WTC11 (cell line): ENCODE results near the gene TNXB. TPM values are rescaled to one million over a fixed set of nuclear protein-coding genes. Genes with fewer than 3 reads are reported as not detected.

ENCODE experiments used
- ATAC-seq: fragments of 200-7000 bp; cut with Tn5 transposase; 2 replicates; pipeline ENCODE4 v1.10.0; 2021; ENCODE audit warnings: mild to moderate bottlenecking, moderate library complexity
- CTCF ChIA-PET: fragments of 300-600 bp; sonication (Branson Sonifier 250); formaldehyde crosslinking; loops from one replicate; lab custom pipeline; 2021; ENCODE audit warnings: antibody characterized with exemption; lab: Charles Lee
- POLR2A ChIA-PET: fragments of 350-600 bp; sonication (Branson Sonifier 250); formaldehyde crosslinking; loops from one replicate; lab custom pipeline; 2021; ENCODE audit warnings: antibody characterized with exemption; lab: Charles Lee
- DNase-seq: peaks from one replicate; pipeline ENCODE4 v3.0.0; 2021; ENCODE audit warnings: low spot score
- H3K27ac Mint-ChIP-seq: 2 replicates; pipeline ENCODE4 v1.8.0; 2021; ENCODE audit warnings: mixed read lengths
- H3K27me3 Mint-ChIP-seq: 2 replicates; pipeline ENCODE4 v1.8.0; 2021; ENCODE audit warnings: low read depth, mild to moderate bottlenecking, moderate library complexity, mixed read lengths
- H3K36me3 Mint-ChIP-seq: 2 replicates; pipeline ENCODE4 v1.8.0; 2021; ENCODE audit warnings: mixed read lengths
- H3K4me1 Mint-ChIP-seq: 2 replicates; pipeline ENCODE4 v1.8.0; 2022; ENCODE audit warnings: mixed read lengths
- H3K4me3 Mint-ChIP-seq: 2 replicates; pipeline ENCODE4 v1.8.0; 2021; ENCODE audit warnings: mild to moderate bottlenecking, moderate library complexity, mixed read lengths
- H3K9me3 Mint-ChIP-seq: 2 replicates; pipeline ENCODE4 v1.8.0; 2021; ENCODE audit warnings: mixed read lengths
- IRF2 ChIP-seq: sonication (generic); formaldehyde crosslinking; IDR thresholded peaks from 2 replicates; pipeline ENCODE4 v1.8.0; 2022; ENCODE audit warnings: low read depth, missing genetic modification reagents, borderline replicate concordance
- ZNF121 ChIP-seq: sonication (generic); formaldehyde crosslinking; IDR thresholded peaks from 2 replicates; pipeline ENCODE4 v1.8.0; 2023; ENCODE audit warnings: missing genetic modification reagents
- ZNF416 ChIP-seq: fragments of 250-450 bp; sonication (Bioruptor Pico); IDR thresholded peaks from 2 replicates; pipeline ENCODE4 v1.9.0; 2021; ENCODE audit warnings: mild to moderate bottlenecking, inconsistent platforms
- ZNF423 ChIP-seq: fragments of 250-450 bp; sonication (Bioruptor Pico); IDR thresholded peaks from 2 replicates; pipeline ENCODE4 v2.1.2; 2022; ENCODE audit warnings: mild to moderate bottlenecking, moderate library complexity
- total RNA-seq: library from RNA; stranded (reverse); gene quantifications from 3 replicates; pipeline ENCODE4 v1.2.3, GENCODE V29; 2021
- TF ChIP-seq, protein P1 (sequence below): sonication (generic); formaldehyde crosslinking; IDR thresholded peaks from 2 replicates; pipeline ENCODE4 v1.8.1; 2023; ENCODE audit warnings: mild to moderate bottlenecking, missing genetic modification reagents, moderate library complexity
- TF ChIP-seq, protein P2 (sequence below): sonication (generic); formaldehyde crosslinking; IDR thresholded peaks from 2 replicates; pipeline ENCODE4 v1.8.0; 2022; ENCODE audit warnings: missing genetic modification reagents
- TF ChIP-seq, protein P3 (sequence below): sonication (generic); formaldehyde crosslinking; IDR thresholded peaks from 2 replicates; pipeline ENCODE4 v1.8.1; 2022; ENCODE audit warnings: mild to moderate bottlenecking, missing genetic modification reagents, moderate library complexity, borderline replicate concordance
- TF ChIP-seq, protein P4 (sequence below): fragments of 200-600 bp; IDR thresholded peaks from 2 replicates; pipeline ENCODE4 v1.8.0; 2022; ENCODE audit warnings: antibody characterized with exemption
- TF ChIP-seq, protein P5 (sequence below): fragments of 250-450 bp; sonication (Bioruptor Pico); IDR thresholded peaks from 2 replicates; pipeline ENCODE4 v1.8.0; 2021; ENCODE audit warnings: mild to moderate bottlenecking
- TF ChIP-seq, protein P6 (sequence below): fragments of 250-450 bp; sonication (Bioruptor Pico); IDR thresholded peaks from 2 replicates; pipeline ENCODE4 v1.9.0; 2021; ENCODE audit warnings: mild to moderate bottlenecking
- TF ChIP-seq, protein P7 (sequence below): fragments of 250-450 bp; sonication (Bioruptor Pico); IDR thresholded peaks from 2 replicates; pipeline ENCODE4 v1.9.0; 2021; ENCODE audit warnings: mild to moderate bottlenecking, borderline replicate concordance

The TNXB gene
- total RNA-seq, 1 experiment from 2014 or later = 6.4 TPM

DNA sequence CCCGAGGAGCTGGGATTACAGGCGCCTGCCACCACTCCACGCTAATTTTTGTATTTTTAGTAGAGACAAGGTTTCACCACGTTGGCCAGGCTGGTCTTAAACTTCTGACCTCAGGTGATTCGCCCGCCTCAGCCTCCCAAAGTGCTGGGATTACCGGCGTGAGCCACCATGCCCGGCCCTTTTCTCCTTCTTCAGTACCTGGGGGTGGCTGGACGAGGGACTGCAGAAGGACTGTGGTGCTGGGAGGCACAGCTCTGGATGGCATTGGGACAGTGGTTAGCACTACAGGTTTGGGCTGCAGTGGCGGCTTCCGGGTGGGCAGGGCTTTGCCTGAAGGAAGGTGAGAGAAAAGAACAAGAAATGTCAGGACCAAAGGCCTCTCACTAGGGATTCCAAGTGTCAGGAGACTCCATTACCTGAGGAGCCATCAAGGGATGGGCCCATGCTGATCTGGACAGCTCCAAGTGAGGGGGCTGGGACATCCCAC is 11.5 kb upstream of the TNXB start (continued):
- TF ChIP-seq, protein P1, sequence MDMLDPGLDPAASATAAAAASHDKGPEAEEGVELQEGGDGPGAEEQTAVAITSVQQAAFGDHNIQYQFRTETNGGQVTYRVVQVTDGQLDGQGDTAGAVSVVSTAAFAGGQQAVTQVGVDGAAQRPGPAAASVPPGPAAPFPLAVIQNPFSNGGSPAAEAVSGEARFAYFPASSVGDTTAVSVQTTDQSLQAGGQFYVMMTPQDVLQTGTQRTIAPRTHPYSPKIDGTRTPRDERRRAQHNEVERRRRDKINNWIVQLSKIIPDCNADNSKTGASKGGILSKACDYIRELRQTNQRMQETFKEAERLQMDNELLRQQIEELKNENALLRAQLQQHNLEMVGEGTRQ (CRISPR knock-in tag) = no peak
- TF ChIP-seq, protein P2, sequence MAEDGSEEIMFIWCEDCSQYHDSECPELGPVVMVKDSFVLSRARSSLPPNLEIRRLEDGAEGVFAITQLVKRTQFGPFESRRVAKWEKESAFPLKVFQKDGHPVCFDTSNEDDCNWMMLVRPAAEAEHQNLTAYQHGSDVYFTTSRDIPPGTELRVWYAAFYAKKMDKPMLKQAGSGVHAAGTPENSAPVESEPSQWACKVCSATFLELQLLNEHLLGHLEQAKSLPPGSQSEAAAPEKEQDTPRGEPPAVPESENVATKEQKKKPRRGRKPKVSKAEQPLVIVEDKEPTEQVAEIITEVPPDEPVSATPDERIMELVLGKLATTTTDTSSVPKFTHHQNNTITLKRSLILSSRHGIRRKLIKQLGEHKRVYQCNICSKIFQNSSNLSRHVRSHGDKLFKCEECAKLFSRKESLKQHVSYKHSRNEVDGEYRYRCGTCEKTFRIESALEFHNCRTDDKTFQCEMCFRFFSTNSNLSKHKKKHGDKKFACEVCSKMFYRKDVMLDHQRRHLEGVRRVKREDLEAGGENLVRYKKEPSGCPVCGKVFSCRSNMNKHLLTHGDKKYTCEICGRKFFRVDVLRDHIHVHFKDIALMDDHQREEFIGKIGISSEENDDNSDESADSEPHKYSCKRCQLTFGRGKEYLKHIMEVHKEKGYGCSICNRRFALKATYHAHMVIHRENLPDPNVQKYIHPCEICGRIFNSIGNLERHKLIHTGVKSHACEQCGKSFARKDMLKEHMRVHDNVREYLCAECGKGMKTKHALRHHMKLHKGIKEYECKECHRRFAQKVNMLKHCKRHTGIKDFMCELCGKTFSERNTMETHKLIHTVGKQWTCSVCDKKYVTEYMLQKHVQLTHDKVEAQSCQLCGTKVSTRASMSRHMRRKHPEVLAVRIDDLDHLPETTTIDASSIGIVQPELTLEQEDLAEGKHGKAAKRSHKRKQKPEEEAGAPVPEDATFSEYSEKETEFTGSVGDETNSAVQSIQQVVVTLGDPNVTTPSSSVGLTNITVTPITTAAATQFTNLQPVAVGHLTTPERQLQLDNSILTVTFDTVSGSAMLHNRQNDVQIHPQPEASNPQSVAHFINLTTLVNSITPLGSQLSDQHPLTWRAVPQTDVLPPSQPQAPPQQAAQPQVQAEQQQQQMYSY (CRISPR knock-in tag) = no peak
- TF ChIP-seq, protein P3, sequence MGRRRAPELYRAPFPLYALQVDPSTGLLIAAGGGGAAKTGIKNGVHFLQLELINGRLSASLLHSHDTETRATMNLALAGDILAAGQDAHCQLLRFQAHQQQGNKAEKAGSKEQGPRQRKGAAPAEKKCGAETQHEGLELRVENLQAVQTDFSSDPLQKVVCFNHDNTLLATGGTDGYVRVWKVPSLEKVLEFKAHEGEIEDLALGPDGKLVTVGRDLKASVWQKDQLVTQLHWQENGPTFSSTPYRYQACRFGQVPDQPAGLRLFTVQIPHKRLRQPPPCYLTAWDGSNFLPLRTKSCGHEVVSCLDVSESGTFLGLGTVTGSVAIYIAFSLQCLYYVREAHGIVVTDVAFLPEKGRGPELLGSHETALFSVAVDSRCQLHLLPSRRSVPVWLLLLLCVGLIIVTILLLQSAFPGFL = no peak
- no peak for TF ChIP-seq ZNF423 (CRISPR knock-in tag)

DNA sequence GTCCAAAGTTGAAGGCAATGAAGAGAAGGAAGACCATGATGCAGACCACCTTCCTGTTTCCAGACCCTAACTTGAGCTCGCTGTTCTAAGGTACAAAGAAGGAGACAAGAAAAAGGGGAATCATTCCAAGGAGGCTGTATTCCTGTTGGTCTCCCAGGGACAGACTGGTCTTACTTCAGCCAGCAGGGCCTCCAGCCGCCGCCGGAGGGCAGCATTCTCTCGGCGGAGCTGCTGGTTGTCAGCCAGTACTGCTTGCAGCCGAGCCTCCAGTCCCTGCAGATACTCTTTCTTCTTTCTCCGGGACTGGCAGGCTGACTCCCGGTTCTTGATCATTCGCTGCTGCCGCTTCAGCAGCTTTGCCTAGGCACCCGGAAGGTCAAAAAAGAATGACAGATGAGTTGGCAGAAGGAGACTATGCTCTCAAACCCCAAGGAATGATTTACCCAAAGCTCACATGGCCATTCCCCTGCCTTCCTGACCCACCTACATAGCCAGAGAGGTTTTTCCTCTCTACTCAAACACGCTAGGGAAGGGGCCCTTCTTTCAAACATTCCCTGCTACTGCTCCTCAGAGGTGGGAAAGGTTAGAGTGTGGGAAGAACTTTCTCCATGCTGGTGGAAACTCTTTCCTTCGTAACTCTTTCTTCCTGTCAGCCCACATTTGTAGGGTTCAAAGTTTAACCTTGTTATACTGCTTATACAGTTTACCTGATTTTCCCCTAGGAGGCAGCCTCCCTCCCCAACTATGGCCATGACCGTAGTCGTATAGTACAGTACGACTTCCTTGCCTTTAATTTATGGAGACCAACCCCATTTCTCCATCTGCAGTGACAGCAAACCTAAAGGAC is 9.9 kb upstream of the TNXB start:
- Mint-ChIP-seq H3K9me3 (no peaks in the 10 kb centered on the region), H3K36me3 (peaks cover 36% of the 10 kb centered on the region), H3K4me1 (no peaks in the 10 kb centered on the region), H3K27me3 (no peaks in the 10 kb centered on the region), H3K4me3 (no peak overlapping the region), H3K27ac (peak overlapping the region; percentile 81; the same call in 1 of the 2 replicates)
- TF ChIP-seq, protein P4, sequence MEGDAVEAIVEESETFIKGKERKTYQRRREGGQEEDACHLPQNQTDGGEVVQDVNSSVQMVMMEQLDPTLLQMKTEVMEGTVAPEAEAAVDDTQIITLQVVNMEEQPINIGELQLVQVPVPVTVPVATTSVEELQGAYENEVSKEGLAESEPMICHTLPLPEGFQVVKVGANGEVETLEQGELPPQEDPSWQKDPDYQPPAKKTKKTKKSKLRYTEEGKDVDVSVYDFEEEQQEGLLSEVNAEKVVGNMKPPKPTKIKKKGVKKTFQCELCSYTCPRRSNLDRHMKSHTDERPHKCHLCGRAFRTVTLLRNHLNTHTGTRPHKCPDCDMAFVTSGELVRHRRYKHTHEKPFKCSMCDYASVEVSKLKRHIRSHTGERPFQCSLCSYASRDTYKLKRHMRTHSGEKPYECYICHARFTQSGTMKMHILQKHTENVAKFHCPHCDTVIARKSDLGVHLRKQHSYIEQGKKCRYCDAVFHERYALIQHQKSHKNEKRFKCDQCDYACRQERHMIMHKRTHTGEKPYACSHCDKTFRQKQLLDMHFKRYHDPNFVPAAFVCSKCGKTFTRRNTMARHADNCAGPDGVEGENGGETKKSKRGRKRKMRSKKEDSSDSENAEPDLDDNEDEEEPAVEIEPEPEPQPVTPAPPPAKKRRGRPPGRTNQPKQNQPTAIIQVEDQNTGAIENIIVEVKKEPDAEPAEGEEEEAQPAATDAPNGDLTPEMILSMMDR = peak; percentile 67
- no peak for TF ChIP-seq ZNF416 (CRISPR knock-in tag)
- ATAC-seq (peak; percentile 89), DNase-seq (peak; percentile 91)
- ChIA-PET CTCF (interaction anchor here (0.8 to 6.3 kb wide), 19 partner anchors 9 to 136 kb away, joined by 3 to 63 read pairs (median 6); partner anchors contain the start of genes AGPAT1, ATF6B, EGFL8 and FKBPL), POLR2A (interaction anchor here (1.0 kb wide), 2 partner anchors 9 to 57 kb away, joined by 3 to 4 read pairs; partner anchors contain the start of gene AGPAT1)

DNA sequence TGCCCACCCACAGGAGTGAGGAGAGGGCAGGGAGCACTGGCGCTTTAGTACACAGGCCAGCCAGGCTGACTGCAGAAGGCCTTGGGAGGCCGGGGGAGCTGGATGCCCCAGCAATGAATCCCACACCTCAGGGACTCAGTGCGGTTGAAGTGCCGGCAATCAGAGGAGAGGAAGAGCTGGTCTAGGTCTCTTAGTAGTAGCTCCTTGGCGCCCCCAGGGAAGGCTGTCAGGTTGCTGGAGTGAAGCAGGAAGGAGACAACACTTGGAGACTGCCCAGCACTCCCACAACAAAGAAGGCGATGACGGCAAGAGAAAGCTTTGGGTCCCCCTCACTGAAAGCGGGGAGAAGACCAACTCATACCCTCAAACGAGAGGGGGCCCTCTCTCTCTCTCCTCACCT is 8.3 kb upstream of the TNXB start:
- ChIA-PET CTCF (interaction anchor here (0.6 to 6.3 kb wide), 25 partner anchors 9 to 219 kb away, joined by 3 to 63 read pairs (median 4); partner anchors contain the start of genes AGPAT1, ATF6B, EGFL8 and FKBPL), POLR2A (interaction anchor here (1.0 kb wide), 1 partner anchor 78 kb away, joined by 3 read pairs; no protein-coding TSS in a partner anchor)
- TF ChIP-seq ZNF121 (CRISPR knock-in tag) (no peak), IRF2 (no peak)
- TF ChIP-seq, protein P5, sequence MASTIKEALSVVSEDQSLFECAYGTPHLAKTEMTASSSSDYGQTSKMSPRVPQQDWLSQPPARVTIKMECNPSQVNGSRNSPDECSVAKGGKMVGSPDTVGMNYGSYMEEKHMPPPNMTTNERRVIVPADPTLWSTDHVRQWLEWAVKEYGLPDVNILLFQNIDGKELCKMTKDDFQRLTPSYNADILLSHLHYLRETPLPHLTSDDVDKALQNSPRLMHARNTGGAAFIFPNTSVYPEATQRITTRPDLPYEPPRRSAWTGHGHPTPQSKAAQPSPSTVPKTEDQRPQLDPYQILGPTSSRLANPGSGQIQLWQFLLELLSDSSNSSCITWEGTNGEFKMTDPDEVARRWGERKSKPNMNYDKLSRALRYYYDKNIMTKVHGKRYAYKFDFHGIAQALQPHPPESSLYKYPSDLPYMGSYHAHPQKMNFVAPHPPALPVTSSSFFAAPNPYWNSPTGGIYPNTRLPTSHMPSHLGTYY (CRISPR knock-in tag) = no peak
- TF ChIP-seq, protein P2 (CRISPR knock-in tag) = no peak
- TF ChIP-seq, protein P6, sequence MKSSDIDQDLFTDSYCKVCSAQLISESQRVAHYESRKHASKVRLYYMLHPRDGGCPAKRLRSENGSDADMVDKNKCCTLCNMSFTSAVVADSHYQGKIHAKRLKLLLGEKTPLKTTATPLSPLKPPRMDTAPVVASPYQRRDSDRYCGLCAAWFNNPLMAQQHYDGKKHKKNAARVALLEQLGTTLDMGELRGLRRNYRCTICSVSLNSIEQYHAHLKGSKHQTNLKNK = no peak
- TF ChIP-seq, protein P7, sequence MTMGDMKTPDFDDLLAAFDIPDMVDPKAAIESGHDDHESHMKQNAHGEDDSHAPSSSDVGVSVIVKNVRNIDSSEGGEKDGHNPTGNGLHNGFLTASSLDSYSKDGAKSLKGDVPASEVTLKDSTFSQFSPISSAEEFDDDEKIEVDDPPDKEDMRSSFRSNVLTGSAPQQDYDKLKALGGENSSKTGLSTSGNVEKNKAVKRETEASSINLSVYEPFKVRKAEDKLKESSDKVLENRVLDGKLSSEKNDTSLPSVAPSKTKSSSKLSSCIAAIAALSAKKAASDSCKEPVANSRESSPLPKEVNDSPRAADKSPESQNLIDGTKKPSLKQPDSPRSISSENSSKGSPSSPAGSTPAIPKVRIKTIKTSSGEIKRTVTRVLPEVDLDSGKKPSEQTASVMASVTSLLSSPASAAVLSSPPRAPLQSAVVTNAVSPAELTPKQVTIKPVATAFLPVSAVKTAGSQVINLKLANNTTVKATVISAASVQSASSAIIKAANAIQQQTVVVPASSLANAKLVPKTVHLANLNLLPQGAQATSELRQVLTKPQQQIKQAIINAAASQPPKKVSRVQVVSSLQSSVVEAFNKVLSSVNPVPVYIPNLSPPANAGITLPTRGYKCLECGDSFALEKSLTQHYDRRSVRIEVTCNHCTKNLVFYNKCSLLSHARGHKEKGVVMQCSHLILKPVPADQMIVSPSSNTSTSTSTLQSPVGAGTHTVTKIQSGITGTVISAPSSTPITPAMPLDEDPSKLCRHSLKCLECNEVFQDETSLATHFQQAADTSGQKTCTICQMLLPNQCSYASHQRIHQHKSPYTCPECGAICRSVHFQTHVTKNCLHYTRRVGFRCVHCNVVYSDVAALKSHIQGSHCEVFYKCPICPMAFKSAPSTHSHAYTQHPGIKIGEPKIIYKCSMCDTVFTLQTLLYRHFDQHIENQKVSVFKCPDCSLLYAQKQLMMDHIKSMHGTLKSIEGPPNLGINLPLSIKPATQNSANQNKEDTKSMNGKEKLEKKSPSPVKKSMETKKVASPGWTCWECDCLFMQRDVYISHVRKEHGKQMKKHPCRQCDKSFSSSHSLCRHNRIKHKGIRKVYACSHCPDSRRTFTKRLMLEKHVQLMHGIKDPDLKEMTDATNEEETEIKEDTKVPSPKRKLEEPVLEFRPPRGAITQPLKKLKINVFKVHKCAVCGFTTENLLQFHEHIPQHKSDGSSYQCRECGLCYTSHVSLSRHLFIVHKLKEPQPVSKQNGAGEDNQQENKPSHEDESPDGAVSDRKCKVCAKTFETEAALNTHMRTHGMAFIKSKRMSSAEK = no peak
- no peaks in the 10 kb centered on the region for H3K9me3 Mint-ChIP-seq
- H3K4me1 Mint-ChIP-seq = no peaks in the 10 kb centered on the region
- H3K27ac Mint-ChIP-seq = no peak overlapping the region
- H3K4me3 Mint-ChIP-seq = no peak overlapping the region
- ATAC-seq = no peak
- no peak for DNase-seq
- H3K27me3 Mint-ChIP-seq = no peaks in the 10 kb centered on the region
- H3K36me3 Mint-ChIP-seq = peaks cover 27% of the 10 kb centered on the region
